ENCODE results near the gene CCDC18.

The CCDC18 gene

GRCh38 chr1:93321720-93322119 lies 141.2 kb downstream of the CCDC18 start:
- no peak for DNase-seq

- no peak for DNase-seq
Measured at GRCh38 chr1:93322349-93322748, 141.8 kb downstream of the CCDC18 start.

- DNase-seq = no peak
Measured at GRCh38 chr1:93323185-93323820, 142.8 kb downstream of the CCDC18 start.

GRCh38 chr1:93324486-93325464 lies 144.3 kb downstream of the CCDC18 start:
- no peak for DNase-seq
